ENCODE data around the gene WNT4. TPM values are rescaled to one million over a fixed set of nuclear protein-coding genes. Genes with fewer than 3 reads are reported as not detected.
A peak's percentile ranks its signal among the peaks of the same experiment; 100 is the strongest.

WNT4 gene
- total RNA-seq, 4 donors from 2014 or later = 1.4 to 5.0 (median 2.5) TPM

DNA sequence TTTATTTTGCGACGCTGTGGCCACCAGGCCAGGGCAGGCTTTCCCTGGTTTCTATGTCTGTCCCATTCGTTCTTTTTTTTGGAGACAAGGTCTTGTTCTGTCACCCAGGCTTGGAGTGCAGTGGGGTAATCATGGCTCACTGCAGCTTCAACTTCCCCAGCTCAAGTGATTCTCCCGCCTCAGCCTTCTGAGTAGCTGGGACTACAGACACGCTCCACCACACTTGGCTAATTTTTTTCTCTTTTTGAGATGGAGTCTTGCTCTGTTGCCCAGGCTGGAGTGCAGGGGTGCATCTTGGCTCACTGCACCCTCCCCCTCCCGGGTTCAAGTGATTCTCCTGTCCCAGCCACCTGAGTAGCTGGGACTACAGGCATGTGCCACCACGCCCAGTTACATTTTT is 43.4 kb upstream of the WNT4 start:
- H3K9me3 ChIP-seq = no peaks in the 10 kb centered on the region
- H3K27ac ChIP-seq = no peak overlapping the region
- no peaks in the 10 kb centered on the region for H3K36me3 ChIP-seq
- H3K27me3 ChIP-seq = no peaks in the 10 kb centered on the region
- no peak overlapping the region for H3K4me3 ChIP-seq
- DNase-seq = no peak
- no peaks in the 10 kb centered on the region for H3K4me1 ChIP-seq
- TF ChIP-seq, protein P1, sequence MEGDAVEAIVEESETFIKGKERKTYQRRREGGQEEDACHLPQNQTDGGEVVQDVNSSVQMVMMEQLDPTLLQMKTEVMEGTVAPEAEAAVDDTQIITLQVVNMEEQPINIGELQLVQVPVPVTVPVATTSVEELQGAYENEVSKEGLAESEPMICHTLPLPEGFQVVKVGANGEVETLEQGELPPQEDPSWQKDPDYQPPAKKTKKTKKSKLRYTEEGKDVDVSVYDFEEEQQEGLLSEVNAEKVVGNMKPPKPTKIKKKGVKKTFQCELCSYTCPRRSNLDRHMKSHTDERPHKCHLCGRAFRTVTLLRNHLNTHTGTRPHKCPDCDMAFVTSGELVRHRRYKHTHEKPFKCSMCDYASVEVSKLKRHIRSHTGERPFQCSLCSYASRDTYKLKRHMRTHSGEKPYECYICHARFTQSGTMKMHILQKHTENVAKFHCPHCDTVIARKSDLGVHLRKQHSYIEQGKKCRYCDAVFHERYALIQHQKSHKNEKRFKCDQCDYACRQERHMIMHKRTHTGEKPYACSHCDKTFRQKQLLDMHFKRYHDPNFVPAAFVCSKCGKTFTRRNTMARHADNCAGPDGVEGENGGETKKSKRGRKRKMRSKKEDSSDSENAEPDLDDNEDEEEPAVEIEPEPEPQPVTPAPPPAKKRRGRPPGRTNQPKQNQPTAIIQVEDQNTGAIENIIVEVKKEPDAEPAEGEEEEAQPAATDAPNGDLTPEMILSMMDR (IDR thresholded peaks at IDR 0.05) = no peak
- no peak for TF ChIP-seq POLR2A (IDR thresholded peaks at IDR 0.05)

DNA sequence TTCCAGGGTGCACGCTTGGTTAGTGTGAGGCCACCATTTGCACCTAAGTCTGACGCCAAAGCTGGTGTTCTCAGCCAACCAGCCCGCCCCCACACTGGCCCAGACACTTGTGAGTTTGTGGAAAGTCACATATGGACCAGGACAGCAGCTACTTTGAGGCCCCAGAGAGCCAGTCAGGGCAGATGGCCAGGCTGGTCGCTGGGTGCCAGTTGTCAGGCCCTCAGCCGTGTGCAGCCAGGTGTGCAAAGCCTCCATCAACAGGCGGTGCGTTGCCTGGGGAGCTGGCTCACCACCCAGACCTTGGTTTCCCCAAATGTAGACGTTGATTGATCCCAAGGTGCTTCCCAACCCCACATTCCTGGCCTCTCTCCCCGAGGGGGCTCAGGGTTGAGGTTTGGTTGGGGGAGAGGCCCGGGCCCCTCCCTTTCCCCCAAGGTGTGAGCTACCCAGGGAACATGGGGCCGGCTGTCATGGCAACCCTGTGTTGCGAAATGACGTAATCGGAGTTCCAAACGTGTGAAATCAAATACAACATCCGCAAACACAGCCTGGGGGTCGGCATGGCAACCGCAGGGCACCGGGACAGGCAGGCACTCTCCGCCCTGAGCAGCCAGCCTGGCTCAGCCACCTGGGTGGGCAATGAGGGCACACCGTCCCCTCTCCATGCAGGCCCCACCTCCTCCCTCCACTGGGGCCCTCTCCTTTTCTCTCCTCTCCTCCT is 42.2 kb upstream of the WNT4 start:
- Histone ChIP-seq H3K4me1 (no peaks in the 10 kb centered on the region), H3K36me3 (no peaks in the 10 kb centered on the region), H3K9me3 (no peaks in the 10 kb centered on the region), H3K27me3 (no peaks in the 10 kb centered on the region), H3K27ac (no peak overlapping the region), H3K4me3 (no peak overlapping the region)
- DNase-seq = peak in 1 of 3 donors; percentile 32
- no peak for TF ChIP-seq POLR2A (IDR thresholded peaks at IDR 0.05)
- TF ChIP-seq, protein P1 (IDR thresholded peaks at IDR 0.05) = no peak

DNA sequence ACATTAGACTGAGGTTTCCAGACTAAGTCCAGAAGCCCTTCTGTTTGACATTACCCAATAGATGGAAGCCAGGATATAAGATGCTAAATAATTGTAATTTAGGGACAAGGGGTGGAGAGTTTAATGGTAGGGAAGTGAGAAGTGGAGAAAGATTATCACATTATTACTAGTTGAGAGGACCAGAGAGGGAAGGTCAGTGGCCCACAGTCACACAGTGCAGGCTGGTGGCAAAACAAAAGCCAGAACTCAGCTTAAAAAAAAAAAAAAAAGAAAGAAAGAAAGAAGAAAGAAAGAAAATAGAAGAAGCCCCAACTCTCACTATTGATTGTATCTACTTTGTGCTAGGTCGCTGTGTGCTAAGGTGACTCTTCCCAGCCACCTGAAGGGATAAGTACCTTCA is 41.6 kb upstream of the WNT4 start:
- Histone ChIP-seq H3K4me3 (no peak overlapping the region), H3K27me3 (no peaks in the 10 kb centered on the region), H3K27ac (no peak overlapping the region), H3K36me3 (no peaks in the 10 kb centered on the region), H3K9me3 (no peaks in the 10 kb centered on the region), H3K4me1 (no peaks in the 10 kb centered on the region)
- TF ChIP-seq, protein P1 (IDR thresholded peaks at IDR 0.05) = no peak
- no peak for TF ChIP-seq POLR2A (IDR thresholded peaks at IDR 0.05)
- no peak for DNase-seq

DNA sequence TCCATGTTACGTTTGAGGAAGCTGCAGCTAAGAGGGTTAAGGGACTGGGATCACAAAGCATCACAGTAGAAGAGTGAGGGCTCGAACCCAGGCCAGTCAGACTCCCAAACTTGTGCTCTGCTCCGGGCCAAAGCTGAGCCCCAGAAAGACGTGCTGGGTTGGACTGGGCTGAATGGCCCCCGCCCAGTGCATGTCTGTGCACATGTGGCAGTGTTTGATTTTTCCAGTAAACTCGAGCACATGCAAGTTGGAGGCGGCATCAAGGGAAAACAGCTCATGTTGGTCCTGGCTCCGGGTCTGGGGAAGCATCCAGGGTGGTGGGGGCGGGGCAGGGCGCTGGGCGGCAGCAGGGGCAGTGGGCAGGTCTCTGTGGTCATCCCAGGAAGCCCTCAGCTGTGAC is 39.8 kb upstream of the WNT4 start:
- Histone ChIP-seq H3K9me3 (no peaks in the 10 kb centered on the region), H3K36me3 (no peaks in the 10 kb centered on the region), H3K4me3 (no peak overlapping the region), H3K27me3 (no peaks in the 10 kb centered on the region), H3K27ac (no peak overlapping the region), H3K4me1 (no peaks in the 10 kb centered on the region)
- TF ChIP-seq POLR2A (IDR thresholded peaks at IDR 0.05) = no peak
- TF ChIP-seq, protein P1 (IDR thresholded peaks at IDR 0.05) = no peak
- peak in 1 of 3 donors; percentile 22 for DNase-seq

DNA sequence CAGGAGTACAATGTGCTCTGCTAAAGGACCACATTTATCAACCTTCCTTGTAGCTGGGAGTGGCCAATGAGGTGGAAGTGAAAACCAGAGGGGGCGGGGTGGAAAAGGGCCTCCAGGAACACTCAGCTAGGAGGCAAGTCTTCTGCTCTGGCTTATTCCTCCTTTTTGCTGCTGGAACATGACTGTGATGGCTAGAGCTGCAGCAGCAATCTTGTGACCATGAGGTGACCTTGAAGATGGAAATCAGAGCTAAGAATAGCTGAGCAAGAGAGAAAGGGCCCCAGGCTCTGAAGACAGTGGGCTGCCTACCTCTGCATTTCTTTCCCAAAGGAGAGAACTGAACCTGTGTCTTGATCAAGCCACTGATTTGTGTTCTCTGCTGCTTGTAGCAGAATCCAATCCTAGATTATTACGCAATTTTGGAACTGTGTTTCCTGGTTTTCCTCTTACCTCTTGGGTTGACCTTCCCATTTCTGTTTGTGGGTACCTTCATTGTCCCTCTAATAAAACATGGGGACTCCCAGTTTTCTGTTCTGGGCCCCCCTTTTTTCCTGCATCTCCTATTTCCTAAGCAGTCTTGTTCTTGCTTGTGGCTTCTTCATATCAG is 36.4 kb upstream of the WNT4 start:
- H3K36me3 ChIP-seq = no peaks in the 10 kb centered on the region
- no peaks in the 10 kb centered on the region for H3K9me3 ChIP-seq
- no peaks in the 10 kb centered on the region for H3K4me1 ChIP-seq
- TF ChIP-seq, protein P1 (IDR thresholded peaks at IDR 0.05) = no peak
- no peak for TF ChIP-seq POLR2A (IDR thresholded peaks at IDR 0.05)
- DNase-seq = peak in 1 of 3 donors; percentile 5
- no peaks in the 10 kb centered on the region for H3K27me3 ChIP-seq
- no peak overlapping the region for H3K27ac ChIP-seq
- H3K4me3 ChIP-seq = no peak overlapping the region

Measured in Peyer's patch (tissue), 4 donors.